ENCODE data around the gene NAA25. TPM values are rescaled to one million over a fixed set of nuclear protein-coding genes. Genes with fewer than 3 reads are reported as not detected.
"Not testable (repeated sequence)": the region's sequence is repeated elsewhere in the genome, so short reads cannot be mapped to it uniquely, and the experiment has no call there.

Gene NAA25
- total RNA-seq, 1 experiment from 2014 or later, result 8.8 TPM

DNA sequence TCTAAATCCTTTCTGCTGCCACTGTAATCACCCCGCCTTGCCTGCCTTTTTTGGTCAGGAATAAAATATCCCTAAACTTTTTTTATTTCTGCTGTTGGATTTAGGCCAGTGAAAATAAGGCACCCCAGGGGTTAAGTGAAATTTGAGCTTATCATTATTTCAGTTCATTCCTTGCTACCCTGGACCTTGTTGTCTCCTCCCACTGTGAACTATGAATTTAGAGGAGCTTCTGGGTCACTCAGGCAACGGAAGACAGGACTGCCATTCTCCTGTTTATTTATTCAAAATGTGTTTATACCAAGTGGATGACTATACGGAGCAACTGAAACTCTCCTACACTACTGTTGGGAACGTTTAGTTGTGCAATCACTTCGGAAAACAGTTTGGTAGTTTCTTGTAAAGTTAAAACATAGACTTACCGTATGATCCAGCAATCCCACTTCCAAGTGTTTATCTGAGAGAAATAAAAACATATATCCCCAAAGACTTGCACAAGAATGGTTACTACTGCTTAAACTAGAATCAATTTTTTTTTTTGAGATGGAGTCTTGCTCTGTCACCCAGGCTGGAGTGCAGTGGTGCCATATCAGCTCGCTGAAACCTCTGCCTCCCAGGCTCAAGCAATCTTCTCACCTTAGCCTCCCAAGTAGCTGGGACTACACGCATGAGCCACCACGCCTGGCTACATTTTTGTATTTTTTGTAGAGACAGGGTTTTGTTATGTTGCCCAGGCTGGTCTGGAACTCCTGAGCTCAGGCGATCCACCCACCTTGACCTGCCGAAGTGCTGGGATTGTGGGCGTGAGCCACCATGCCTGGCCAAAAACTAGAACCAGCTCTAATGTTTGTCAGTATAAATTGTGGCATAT, 14.5 kb upstream of the NAA25 start:
- DNase-seq, result peak; percentile 57
- no peaks in the 10 kb centered on the region for H3K9me3 ChIP-seq
- H3K36me3 ChIP-seq, result no peaks in the 10 kb centered on the region
- no peaks in the 10 kb centered on the region for H3K27me3 ChIP-seq
- no peak overlapping the region for H3K4me3 ChIP-seq

DNA sequence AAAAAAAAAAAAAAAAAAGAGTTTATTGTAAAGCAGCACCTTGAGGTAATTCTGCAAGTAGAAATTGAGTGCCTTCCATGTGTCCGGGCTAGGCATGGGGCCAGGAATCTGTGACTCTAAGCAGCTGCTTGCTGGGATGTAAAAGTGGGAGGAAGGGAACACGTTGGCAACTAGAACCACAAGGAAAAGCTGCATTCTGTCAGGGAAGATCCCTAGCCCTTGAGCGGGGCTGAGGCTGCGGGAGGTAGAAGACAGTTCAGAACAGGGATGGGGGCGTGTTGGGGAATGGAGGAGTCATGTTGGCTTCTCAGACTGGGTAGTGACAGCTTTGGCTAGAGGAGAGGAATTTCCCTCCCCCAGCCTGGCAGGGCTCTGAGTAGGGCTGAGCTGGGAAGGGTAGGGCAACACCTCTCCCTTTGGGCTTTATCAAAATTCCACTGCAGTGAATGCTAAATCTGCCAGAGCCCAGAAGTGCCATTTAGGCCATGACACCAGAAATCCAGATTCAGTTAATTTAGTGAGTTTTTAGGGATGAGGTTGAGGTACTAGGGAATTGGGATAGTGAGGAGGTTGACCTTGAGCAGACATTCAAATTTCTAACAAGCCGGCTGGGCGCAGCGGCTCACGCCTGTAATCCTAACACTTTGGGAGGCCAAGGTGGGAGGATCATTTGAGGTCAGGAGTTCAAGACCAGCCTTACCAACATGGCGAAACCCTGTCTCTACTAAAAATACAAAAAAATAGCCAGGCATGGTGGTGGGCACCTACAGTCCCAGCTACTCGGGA, 13.4 kb upstream of the NAA25 start:
- peak; percentile 95 for DNase-seq
- Histone ChIP-seq H3K36me3 (no peaks in the 10 kb centered on the region), H3K4me3 (no peak overlapping the region), H3K9me3 (peaks cover 2% of the 10 kb centered on the region; the same call in 1 of the 2 replicates), H3K27me3 (no peaks in the 10 kb centered on the region)

DNA sequence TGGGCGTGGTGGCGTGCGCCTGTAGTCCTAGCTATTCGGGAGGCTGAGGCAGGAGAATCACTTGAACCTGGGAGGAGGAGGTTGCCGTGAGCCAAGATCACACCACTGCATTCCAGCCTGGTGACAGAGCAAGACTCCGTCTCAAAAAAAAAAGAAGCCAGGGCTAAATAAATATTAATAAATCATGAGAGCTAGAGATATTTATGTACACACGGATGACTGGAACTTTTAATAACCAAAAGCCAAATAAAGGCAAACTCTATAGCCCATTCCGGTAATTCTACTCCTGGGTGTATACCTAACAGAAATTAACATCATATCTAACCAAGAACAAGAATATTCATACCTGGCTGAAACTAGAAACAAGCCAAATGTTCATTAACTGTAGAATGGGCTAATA, 9.1 kb upstream of the NAA25 start:
- H3K27me3 ChIP-seq, result no peaks in the 10 kb centered on the region
- H3K36me3 ChIP-seq, result no peaks in the 10 kb centered on the region
- no peak for DNase-seq
- peaks cover 2% of the 10 kb centered on the region; the same call in 1 of the 2 replicates for H3K9me3 ChIP-seq
- H3K4me3 ChIP-seq, result no peak overlapping the region

- Histone ChIP-seq H3K27me3 (no peaks in the 10 kb centered on the region), H3K4me3 (no peak overlapping the region), H3K9me3 (peaks cover 2% of the 10 kb centered on the region; the same call in 1 of the 2 replicates), H3K36me3 (no peaks in the 10 kb centered on the region)
- peak; percentile 33 for DNase-seq
Observed at GRCh38 chr12:112116232-112117060, 7.9 kb upstream of the NAA25 start.

- peaks cover 2% of the 10 kb centered on the region; the same call in 1 of the 2 replicates for H3K9me3 ChIP-seq
- H3K36me3 ChIP-seq, result no peaks in the 10 kb centered on the region
- H3K27me3 ChIP-seq, result no peaks in the 10 kb centered on the region
- DNase-seq, result no peak
- no peak overlapping the region for H3K4me3 ChIP-seq
Observed at GRCh38 chr12:112115259-112116045, 6.9 kb upstream of the NAA25 start.

DNA sequence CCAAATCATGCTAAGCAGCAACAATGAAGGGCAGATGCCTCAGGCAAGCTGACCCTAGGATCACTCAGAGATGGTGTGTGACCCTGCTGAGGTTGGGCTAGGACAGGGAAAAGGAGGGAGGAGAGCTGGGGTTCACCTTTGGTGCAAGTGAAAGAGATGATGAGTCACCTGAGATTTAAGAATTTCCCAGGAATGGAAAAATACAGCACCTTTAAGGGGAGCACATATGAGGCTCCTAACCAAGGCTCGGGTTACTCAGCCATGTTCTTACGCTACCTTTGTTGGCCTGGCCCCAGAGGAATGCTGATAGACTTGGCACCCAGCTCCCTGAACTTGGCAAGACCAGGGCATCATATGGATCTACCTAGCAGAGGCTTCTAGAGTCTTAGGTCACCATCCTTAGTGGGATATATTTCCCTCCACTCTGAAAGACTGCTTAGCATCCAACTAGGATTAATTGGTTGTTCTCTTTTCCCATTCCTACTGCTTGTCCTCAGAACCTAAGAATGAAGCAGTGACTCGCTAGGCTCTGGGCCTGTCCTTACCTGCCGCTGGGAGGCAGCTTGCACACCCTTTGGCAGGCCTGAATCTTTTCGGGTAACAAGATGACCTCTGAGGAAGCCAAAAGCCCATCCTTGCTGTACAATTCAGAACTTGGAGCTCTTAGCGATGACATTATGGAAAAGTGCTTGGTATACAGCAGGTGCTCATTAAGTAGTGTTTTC, 4.0 kb upstream of the NAA25 start:
- H3K4me3 ChIP-seq, result no peak overlapping the region
- no peaks in the 10 kb centered on the region for H3K9me3 ChIP-seq

DNA sequence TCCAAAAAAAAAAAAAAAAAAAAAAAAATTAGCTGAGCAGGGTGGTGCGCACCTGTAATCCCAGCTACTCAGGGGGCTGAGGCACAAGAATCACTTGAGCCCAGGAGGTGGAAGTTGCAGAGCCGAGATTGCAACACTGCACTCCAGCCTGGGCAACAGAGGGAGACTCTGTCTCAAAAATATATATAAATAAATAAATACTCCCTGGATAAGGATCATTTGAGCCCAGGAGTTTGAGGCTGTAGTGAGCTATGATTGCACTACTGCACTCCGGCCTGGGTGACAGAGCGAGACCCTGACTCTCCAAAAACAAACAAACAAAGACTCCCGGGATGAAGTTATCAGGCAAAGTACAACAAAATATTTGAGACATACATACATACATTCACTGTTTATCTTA, 3.3 kb upstream of the NAA25 start:
- H3K36me3 ChIP-seq, result peaks cover 4% of the 10 kb centered on the region
- H3K9me3 ChIP-seq, result no peaks in the 10 kb centered on the region
- no peak overlapping the region for H3K4me3 ChIP-seq
- H3K27me3 ChIP-seq, result no peaks in the 10 kb centered on the region
- no peak for DNase-seq

More for the DNA sequence above, 4.0 kb upstream of the NAA25 start:
- H3K36me3 ChIP-seq, result peaks cover 4% of the 10 kb centered on the region
- no peaks in the 10 kb centered on the region for H3K27me3 ChIP-seq
- DNase-seq, result no peak

DNA sequence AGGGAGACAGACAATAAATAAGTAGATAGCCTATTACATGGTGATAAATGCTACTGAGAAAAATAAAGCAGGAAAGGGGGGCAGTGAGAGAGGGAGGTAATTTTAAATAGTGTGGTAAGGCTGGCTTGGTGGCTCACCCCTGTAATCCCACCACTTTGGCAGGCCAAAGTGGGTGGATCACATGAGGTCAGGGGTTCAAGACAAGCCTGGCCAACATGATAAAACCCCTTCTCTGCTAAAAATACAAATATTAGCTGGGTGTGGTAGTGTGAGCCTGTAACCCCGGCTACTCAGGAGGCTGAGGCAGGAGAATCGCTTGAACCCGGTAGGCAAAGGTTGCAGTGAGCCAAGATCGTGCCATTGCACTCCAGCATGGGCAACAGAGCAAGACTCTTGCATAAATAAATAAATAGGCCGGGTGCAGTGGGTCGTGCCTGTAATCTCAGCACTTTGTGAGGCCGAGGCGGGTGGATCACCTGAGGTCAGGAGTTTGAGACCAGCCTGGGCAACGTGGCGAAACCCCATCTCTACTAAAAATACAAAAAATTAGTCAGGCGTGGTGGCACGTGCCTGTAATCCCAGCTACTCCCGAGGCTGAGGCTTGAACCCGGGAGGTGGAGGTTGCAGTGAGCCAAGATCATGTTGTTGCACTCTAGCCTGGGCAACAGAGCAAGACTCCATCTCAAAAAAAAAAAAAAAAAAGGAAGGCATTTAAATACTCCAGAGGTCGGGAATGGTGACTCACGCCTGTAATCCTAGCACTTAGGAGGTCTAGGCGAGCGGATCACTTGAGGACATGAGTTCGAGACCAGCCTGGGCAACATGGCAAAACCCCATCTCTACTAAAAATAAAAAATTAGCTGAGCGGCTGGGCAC, 2.4 kb upstream of the NAA25 start:
- peaks cover 10% of the 10 kb centered on the region for H3K36me3 ChIP-seq
- DNase-seq, H3K9me3 ChIP-seq, H3K27me3 ChIP-seq, H3K4me3 ChIP-seq: not testable (repeated sequence)

DNA sequence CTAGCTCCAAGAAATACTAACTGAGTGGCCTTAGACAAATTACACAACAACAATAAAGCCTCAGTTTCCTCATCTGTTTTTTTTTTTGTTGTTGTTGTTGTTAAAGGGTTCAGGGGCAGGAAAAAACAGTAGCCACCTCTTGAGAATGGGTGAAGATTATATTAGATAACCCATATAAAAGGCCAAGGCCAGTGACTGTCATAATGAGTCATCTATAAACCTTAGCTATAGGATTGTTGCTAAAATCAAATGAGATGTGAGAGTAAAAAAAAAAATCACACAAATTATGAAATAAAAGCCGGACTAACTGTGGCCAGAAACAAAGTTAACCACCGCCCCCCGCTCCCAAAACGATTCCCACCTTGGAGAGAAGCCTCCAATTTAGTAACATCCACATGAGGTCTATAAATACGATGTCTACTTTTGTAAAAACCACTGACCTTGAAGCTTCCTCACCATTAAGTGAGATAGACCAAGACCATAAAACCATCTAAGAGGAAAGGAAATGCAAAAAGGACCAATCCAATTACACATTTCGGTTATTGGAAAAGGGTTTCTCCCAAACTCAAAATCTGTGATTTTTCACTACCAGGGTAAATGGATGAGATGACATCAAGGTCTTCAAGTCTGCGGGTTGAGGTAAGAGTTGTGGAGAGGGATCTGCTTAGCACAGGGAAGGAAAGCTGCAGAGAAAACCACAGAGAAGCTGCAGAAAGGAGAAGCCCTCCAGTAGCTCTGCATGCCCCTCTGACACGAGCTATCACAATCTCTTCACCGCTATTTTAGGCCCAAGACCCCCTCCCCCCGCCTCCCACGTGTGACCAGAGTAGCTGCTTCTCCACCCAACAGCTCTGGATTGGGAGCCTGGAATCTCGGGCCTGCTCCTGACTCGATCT, 1.0 kb downstream of the NAA25 start:
- no peaks in the 10 kb centered on the region for H3K27me3 ChIP-seq
- no peaks in the 10 kb centered on the region for H3K9me3 ChIP-seq
- H3K36me3 ChIP-seq, result peaks cover 39% of the 10 kb centered on the region
- H3K4me3 ChIP-seq, result peak overlapping the region; percentile 76
- peak; percentile 75 for DNase-seq

DNA sequence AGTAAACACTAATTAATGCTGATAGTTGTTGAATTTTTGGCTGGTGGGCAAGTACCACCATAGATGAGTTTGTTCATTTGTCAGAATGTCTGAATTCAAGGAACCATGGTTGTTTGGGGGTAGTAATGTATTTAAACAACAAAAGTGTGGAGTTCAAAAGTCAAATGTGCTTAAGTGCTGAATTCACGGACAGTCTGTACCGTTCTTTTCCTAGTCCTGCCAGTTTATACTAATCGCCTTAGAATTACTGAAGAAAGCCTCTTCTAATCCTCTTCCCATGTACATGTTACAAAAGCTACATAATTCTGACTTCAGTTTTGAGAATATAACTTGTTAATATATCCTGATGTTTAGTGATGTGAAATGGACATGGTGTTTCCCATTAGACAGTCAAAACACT, 2.7 kb downstream of the NAA25 start:
- H3K27me3 ChIP-seq, result no peaks in the 10 kb centered on the region
- no peak for DNase-seq
- H3K36me3 ChIP-seq, result peaks cover 46% of the 10 kb centered on the region
- H3K4me3 ChIP-seq, result no peak overlapping the region
- no peaks in the 10 kb centered on the region for H3K9me3 ChIP-seq

GRCh38 chr12:112103758-112104503, 4.7 kb downstream of the NAA25 start:
- Histone ChIP-seq H3K4me3 (no peak overlapping the region), H3K27me3 (no peaks in the 10 kb centered on the region), H3K36me3 (peaks cover 61% of the 10 kb centered on the region), H3K9me3 (no peaks in the 10 kb centered on the region)
- DNase-seq, result no peak

- H3K4me3 ChIP-seq, H3K27me3 ChIP-seq, H3K9me3 ChIP-seq, DNase-seq: not testable (repeated sequence)
- peaks cover 67% of the 10 kb centered on the region for H3K36me3 ChIP-seq
Observed at GRCh38 chr12:112102746-112103145, 5.8 kb downstream of the NAA25 start.

DNA sequence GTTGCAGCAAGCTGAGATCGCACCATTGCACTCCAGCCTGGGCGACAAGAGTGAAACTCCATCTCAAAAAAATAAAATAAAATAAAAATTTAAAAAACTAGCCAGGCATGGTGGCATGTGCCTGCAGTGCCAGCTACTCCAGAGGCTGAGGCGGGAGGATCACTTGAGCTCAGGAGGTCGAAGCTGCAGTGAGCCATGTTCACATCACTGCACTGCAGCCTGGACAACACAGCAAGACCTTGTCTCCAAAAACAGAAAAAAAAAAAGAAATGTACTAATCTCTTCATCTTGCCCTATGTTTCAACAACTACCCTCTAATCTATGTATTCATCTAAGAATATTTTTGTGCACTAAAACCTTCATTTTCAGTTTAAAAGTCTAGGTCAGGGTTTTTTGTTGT, 6.5 kb downstream of the NAA25 start:
- no peaks in the 10 kb centered on the region for H3K27me3 ChIP-seq
- H3K9me3 ChIP-seq, result no peaks in the 10 kb centered on the region
- no peak overlapping the region for H3K4me3 ChIP-seq
- H3K36me3 ChIP-seq, result peaks cover 69% of the 10 kb centered on the region
- DNase-seq, result no peak

Measured in MG63 (cell line).